NCI-H146 treated with DMSO at 0.1 percent for 48 hours (cell line): Measurements from ENCODE around the gene RNF125.

Source experiments
- DNase-seq: peaks from one replicate; lab custom pipeline; 2025; ENCODE audit not compliant: unreplicated experiment; lab: John Stamatoyannopoulos, UW

RNF125 gene

GRCh38 chr18:32021756-32022564 is 3.3 kb downstream of the RNF125 start:
- DNase-seq, result no peak

- no peak for DNase-seq
Measured at GRCh38 chr18:32025744-32026143, 7.1 kb downstream of the RNF125 start.

DNA sequence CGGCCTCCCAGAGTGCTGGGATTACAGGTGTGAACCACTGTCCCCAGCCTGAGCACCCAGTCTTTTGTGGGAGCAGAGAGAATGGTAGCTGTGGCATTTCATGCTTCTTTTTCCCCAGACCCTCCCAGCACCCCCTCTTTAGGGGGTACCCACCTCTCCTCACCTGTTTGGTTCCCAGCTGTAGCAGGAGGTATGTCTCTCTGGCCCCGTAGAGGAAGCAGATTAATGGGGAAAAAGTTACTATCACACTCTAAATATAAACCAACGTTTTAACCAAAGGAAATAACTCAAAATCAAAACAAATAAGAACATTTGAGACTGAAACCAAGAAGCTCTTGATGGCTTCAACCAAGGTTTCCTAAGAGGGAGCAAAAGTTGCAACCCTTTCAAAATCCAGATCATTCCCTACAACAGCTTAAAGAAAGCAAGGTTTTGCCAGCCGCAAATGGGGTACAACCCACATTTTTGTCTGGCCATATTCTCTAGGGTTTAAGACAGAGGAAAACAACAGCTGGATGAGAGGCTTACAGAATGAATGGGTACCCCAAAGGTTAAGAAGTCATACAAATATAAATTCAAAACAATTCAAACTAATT is 8.0 kb downstream of the RNF125 start:
- DNase-seq, result no peak

GRCh38 chr18:32029558-32029957 is 10.9 kb downstream of the RNF125 start:
- no peak for DNase-seq

GRCh38 chr18:32032609-32033008 is 14.0 kb downstream of the RNF125 start:
- DNase-seq, result no peak

GRCh38 chr18:32036506-32037180 is 18.0 kb downstream of the RNF125 start:
- DNase-seq, result no peak

GRCh38 chr18:32037616-32038015 is 19.0 kb downstream of the RNF125 start:
- DNase-seq, result no peak

GRCh38 chr18:32040936-32041335 is 22.3 kb downstream of the RNF125 start:
- DNase-seq, result no peak

GRCh38 chr18:32042337-32042736 is 23.7 kb downstream of the RNF125 start:
- DNase-seq, result no peak

GRCh38 chr18:32048507-32049091 is 30.0 kb downstream of the RNF125 start:
- no peak for DNase-seq

GRCh38 chr18:32049393-32050171 is 31.0 kb downstream of the RNF125 start:
- no peak for DNase-seq

- no peak for DNase-seq
Measured at GRCh38 chr18:32056613-32057358, 38.2 kb downstream of the RNF125 start.

- DNase-seq, result no peak
Measured at GRCh38 chr18:32057624-32058165, 39.1 kb downstream of the RNF125 start.

- no peak for DNase-seq
Measured at GRCh38 chr18:32060026-32060425, 41.4 kb downstream of the RNF125 start.

DNA sequence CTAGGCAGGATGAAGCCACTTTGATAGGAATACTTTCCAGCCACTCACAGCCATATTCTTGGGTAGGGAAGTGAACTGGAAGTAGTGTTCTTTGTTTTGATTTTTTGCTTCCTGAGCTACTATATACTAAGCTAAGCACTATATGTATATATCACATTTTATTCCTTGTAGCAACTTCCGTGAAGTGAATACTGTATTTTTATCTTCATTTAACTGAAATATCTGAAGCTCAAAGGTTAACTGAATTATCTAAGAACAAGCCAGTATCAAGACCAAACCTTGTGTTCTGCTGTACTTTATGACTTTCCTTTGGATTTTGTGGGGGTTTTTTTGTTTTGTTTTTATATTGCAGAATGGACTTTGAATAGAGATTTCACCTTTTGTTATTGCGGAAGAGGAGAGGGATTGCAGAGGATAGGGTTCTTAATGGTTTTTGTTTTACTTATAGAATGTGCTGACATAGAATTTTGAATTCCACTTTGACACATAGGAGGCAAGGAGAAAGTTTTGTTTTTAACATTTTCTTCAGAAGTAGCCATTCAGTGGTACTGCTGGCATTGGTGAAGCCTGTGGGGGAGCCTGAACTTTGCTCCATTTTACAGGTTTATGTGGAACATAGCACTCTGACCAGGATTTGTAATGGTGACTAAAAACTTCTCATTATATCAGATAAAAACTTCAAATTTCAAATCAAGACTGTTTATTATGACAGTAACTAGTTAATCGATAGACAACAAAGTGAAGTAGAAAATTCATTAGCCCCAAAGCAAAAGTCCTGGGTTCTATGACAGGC is 48.9 kb downstream of the RNF125 start:
- DNase-seq, result no peak

GRCh38 chr18:32072321-32072720 is 53.7 kb downstream of the RNF125 start:
- no peak for DNase-seq

- no peak for DNase-seq
Measured at GRCh38 chr18:32074206-32074605, 55.6 kb downstream of the RNF125 start.

DNA sequence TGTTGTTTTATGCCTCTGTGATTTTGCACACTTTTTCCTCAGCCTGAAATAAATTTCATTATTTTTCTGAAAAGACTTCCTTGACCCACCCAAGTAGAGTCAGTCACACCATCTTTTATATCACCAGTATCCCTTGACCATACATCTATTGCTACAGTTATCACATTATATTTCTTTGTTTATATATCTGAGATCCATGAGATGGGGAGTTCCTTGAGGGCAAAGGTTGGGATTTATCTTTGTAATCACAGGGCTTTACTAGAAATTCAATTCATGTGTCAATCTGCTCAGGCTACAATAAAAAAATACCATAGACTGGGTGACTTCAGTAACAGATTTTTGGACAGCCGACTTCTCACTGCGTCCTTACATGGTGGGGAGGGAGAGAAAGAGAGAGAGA is 60.2 kb downstream of the RNF125 start:
- no peak for DNase-seq

DNA sequence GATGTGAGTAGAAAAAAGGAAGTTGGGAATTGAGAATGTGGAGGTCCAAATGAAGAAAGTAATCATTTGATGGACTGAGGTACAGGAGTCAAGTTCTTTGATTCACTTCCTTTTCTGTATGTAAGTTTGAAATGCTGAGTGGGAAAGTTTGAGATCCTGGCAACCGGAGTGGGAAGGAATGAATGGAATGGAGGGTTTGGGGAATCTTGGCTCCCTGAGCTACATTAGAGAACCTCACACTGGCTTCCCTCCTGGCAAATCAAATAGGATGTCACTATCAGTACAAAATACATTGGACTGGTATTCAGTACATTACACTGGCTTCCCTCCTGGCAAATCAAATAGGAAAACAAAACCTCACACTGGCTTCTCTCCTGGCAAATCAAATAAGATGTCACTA is 63.3 kb downstream of the RNF125 start:
- no peak for DNase-seq
